Neural cell (in vitro differentiated cells): ENCODE measurements around the gene ATAD2B.

ENCODE experiments used
- POLR2AphosphoS5 ChIP-seq: IDR thresholded peaks from 2 replicates; pipeline ENCODE4 v1.6.1; 2012
- TAF1 ChIP-seq: IDR thresholded peaks from 2 replicates; pipeline ENCODE4 v1.6.1; 2012; ENCODE audit warnings: low read depth

DNA sequence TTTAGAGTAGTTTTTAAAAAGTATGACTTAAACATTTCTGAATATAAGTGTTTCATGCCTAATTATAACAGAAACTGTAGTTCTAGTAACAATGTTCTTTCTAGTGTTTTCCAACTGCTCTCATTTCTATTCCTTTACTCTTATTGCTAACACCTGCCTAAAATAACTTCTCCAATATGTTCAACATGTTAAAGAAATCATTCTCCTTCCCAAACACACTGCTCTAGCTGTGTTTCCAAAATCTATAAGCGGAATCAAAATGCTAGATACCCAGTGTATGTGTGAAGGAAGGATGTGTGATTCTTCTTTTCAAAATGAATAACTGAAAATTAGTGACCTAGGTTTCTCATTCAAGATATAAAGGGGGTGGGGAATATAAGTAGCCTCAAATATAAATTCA lies 89.1 kb downstream of the ATAD2B start:
- TF ChIP-seq POLR2AphosphoS5 (no peak), TAF1 (no peak)
